GM23338 (cell line): ENCODE measurements around the gene AKR1B1. TPM values are rescaled to one million over a fixed set of nuclear protein-coding genes. Genes with fewer than 3 reads are reported as not detected.

Experiments used
- ATAC-seq: fragments of 200-7000 bp; cut with Tn5 transposase; 3 replicates; pipeline ENCODE4 v1.9.1; 2020
- DNase-seq: peaks from one replicate; pipeline ENCODE4 v3.0.0-alpha.2; 2015; ENCODE audit warnings: low spot score
- H2AFZ ChIP-seq: fragments of 200-600 bp; sonication (generic); 2 replicates; pipeline ENCODE4 v1.8.0; 2016; ENCODE audit warnings: antibody characterized with exemption, mild to moderate bottlenecking, moderate library complexity
- H3F3A ChIP-seq: fragments of 200-600 bp; sonication (generic); replicated peaks from 2 replicates; pipeline ENCODE4 v1.8.0; 2017; ENCODE audit warnings: antibody characterized with exemption, mixed run types, low read depth
- H3K27ac ChIP-seq: fragments of 200-600 bp; sonication (generic); 2 replicates; pipeline ENCODE4 v1.6.1; 2016; ENCODE audit warnings: low read depth
- H3K27me3 ChIP-seq: fragments of 200-600 bp; sonication (generic); 2 replicates; pipeline ENCODE4 v1.8.0; 2016; ENCODE audit warnings: mild to moderate bottlenecking, mixed run types, moderate library complexity; ENCODE audit not compliant: insufficient read depth
- H3K36me3 ChIP-seq: fragments of 200-600 bp; sonication (generic); 2 replicates; pipeline ENCODE4 v1.8.0; 2016; ENCODE audit warnings: mild to moderate bottlenecking; ENCODE audit not compliant: insufficient read depth
- H3K4me1 ChIP-seq: fragments of 200-600 bp; sonication (generic); 2 replicates; pipeline ENCODE4 v1.8.0; 2016; ENCODE audit warnings: mild to moderate bottlenecking, moderate library complexity; ENCODE audit not compliant: insufficient read depth
- H3K4me2 ChIP-seq: fragments of 200-600 bp; sonication (generic); 2 replicates; pipeline ENCODE4 v1.7.1; 2017; ENCODE audit warnings: mixed run types
- H3K4me3 ChIP-seq: fragments of 200-600 bp; sonication (generic); 2 replicates; pipeline ENCODE4 v1.6.1; 2016; ENCODE audit warnings: mixed run types
- H3K79me2 ChIP-seq: fragments of 200-600 bp; sonication (generic); replicated peaks from 2 replicates; pipeline ENCODE4 v1.8.0; 2017; ENCODE audit warnings: mild to moderate bottlenecking; ENCODE audit not compliant: insufficient read depth
- H3K9me2 ChIP-seq: fragments of 200-600 bp; sonication (generic); 2 replicates; pipeline ENCODE4 v1.8.0; 2017; ENCODE audit not compliant: insufficient read depth
- H4K20me1 ChIP-seq: fragments of 200-600 bp; sonication (generic); replicated peaks from 2 replicates; pipeline ENCODE4 v1.8.0; 2017; ENCODE audit warnings: mild to moderate bottlenecking; ENCODE audit not compliant: insufficient read depth
- H3K27ac Mint-ChIP-seq: 2 replicates; pipeline ENCODE4 v1.8.0; 2020; ENCODE audit warnings: inconsistent platforms, mild to moderate bottlenecking, moderate library complexity, mixed read lengths
- H3K27me3 Mint-ChIP-seq: 3 replicates; pipeline ENCODE4 v1.8.0; 2022; ENCODE audit warnings: low read depth, mild to moderate bottlenecking, moderate library complexity, mixed read lengths, inconsistent platforms; ENCODE audit not compliant: insufficient read depth, poor library complexity
- H3K36me3 Mint-ChIP-seq: 3 replicates; pipeline ENCODE4 v1.8.0; 2021; ENCODE audit warnings: low read depth, mild to moderate bottlenecking, inconsistent platforms, moderate library complexity, mixed read lengths
- H3K4me1 Mint-ChIP-seq: 3 replicates; pipeline ENCODE4 v1.8.0; 2020; ENCODE audit warnings: mild to moderate bottlenecking, inconsistent platforms, mixed read lengths
- H3K4me3 Mint-ChIP-seq: 3 replicates; pipeline ENCODE4 v1.8.0; 2021; ENCODE audit warnings: moderate library complexity, mild to moderate bottlenecking, inconsistent platforms, mixed read lengths
- H3K9me3 Mint-ChIP-seq: 3 replicates; pipeline ENCODE4 v1.8.0; 2020; ENCODE audit warnings: moderate library complexity, mild to moderate bottlenecking, inconsistent platforms, mixed read lengths
- CREB1 ChIP-seq: fragments of 250-450 bp; sonication (Bioruptor Pico); IDR thresholded peaks from 2 replicates; pipeline ENCODE4 v1.5.0; 2020; ENCODE audit warnings: low read depth, mild to moderate bottlenecking, moderate library complexity
- CTCF ChIP-seq, 2 experiments: fragments of 200-600 bp in 1 of 2; sonication (generic) in 1 of 2; conservative IDR thresholded peaks; 2 replicates each; pipeline versions ENCODE4 v1.5.1 to v1.6.1; 2016 to 2017; ENCODE audit warnings: antibody characterized with exemption in 2 of 2, low read depth in 2 of 2, mild to moderate bottlenecking in 2 of 2, moderate library complexity in 1 of 2
- ETS1 ChIP-seq: IDR thresholded peaks from 2 replicates; pipeline ENCODE4 v1.6.1; 2016; ENCODE audit warnings: antibody characterized with exemption
- EZH2 ChIP-seq: fragments of 200-600 bp; sonication (generic); IDR thresholded peaks from one replicate; pipeline ENCODE4 v1.8.0; 2017; ENCODE audit warnings: antibody characterized with exemption, mild to moderate bottlenecking, low read depth; ENCODE audit not compliant: unreplicated experiment
- EZH2phosphoT487 ChIP-seq: fragments of 200-600 bp; sonication (generic); IDR thresholded peaks from one replicate; pipeline ENCODE4 v1.8.1; 2018; ENCODE audit warnings: antibody characterized with exemption; ENCODE audit not compliant: unreplicated experiment
- JUNB ChIP-seq: IDR thresholded peaks from one replicate; pipeline ENCODE4 v1.6.1; 2016; ENCODE audit warnings: antibody characterized with exemption; ENCODE audit not compliant: unreplicated experiment
- NANOG ChIP-seq: IDR thresholded peaks from 2 replicates; pipeline ENCODE4 v1.6.1; 2016; ENCODE audit warnings: antibody characterized with exemption, borderline replicate concordance
- POLR2AphosphoS5 ChIP-seq: IDR thresholded peaks from 2 replicates; pipeline ENCODE4 v1.6.1; 2016; ENCODE audit warnings: antibody characterized with exemption, low read depth
- REST ChIP-seq: IDR thresholded peaks from one replicate; pipeline ENCODE4 v1.6.1; 2018; ENCODE audit warnings: antibody characterized with exemption; ENCODE audit not compliant: unreplicated experiment
- STAT1 ChIP-seq: IDR thresholded peaks from one replicate; pipeline ENCODE4 v1.6.1; 2016; ENCODE audit warnings: antibody characterized with exemption; ENCODE audit not compliant: unreplicated experiment
- ZNF114 ChIP-seq: fragments of 250-450 bp; sonication (Bioruptor Pico); IDR thresholded peaks from 2 replicates; pipeline ENCODE4 v1.5.0; 2020; ENCODE audit warnings: mild to moderate bottlenecking, moderate library complexity
- ZNF331 ChIP-seq: fragments of 250-450 bp; sonication (Bioruptor Pico); IDR thresholded peaks from 2 replicates; pipeline ENCODE4 v1.5.0; 2020; ENCODE audit warnings: low read depth, mild to moderate bottlenecking, moderate library complexity
- polyA plus RNA-seq: library from polyadenylated mRNA; unstranded; fragments of >200 nt; fragmentation: Nextera tagmentation; extraction: Ambion mirVana; gene quantifications from 2 replicates; pipeline ENCODE4 v1.2.1, GENCODE V29; 2016
- total RNA-seq: library from RNA; depleted of rRNA; stranded (reverse); fragments of >200 nt; shearing (Covaris generic); gene quantifications from 2 replicates; pipeline ENCODE4 v1.2.3, GENCODE V29; 2014

AKR1B1 gene
- total and polyA plus RNA-seq, 2 experiments from 2014 or later = 132 to 154 TPM

GRCh38 chr7:134428942-134429341 lies 30.0 kb downstream of the AKR1B1 start:
- no peaks in the 10 kb centered on the region; the same call in 2 of the 3 replicates for H3K9me3 Mint-ChIP-seq
- Histone ChIP-seq H3K36me3 (no peaks in the 10 kb centered on the region), H3K4me2 (no peak overlapping the region), H2AFZ (no peak overlapping the region), H3K4me1 (peaks cover 5% of the 10 kb centered on the region; the same call in 1 of the 2 replicates), H3K79me2 (no peaks in the 10 kb centered on the region), H4K20me1 (no peaks in the 10 kb centered on the region), H3K27ac (no peak overlapping the region), H3K27me3 (no peaks in the 10 kb centered on the region), H3F3A (no peaks in the 10 kb centered on the region), H3K4me3 (no peak overlapping the region), H3K9me2 (peaks cover 8% of the 10 kb centered on the region; the same call in 1 of the 2 replicates)
- DNase-seq (no peak), ATAC-seq (no peak)
- H3K36me3 Mint-ChIP-seq = no peaks in the 10 kb centered on the region
- H3K27ac Mint-ChIP-seq = no peak overlapping the region
- H3K27me3 Mint-ChIP-seq = peaks cover 1% of the 10 kb centered on the region
- H3K4me3 Mint-ChIP-seq = no peak overlapping the region
- H3K4me1 Mint-ChIP-seq = peaks cover 6% of the 10 kb centered on the region
- TF ChIP-seq EZH2phosphoT487 = no peak
- no peak for TF ChIP-seq ETS1
- TF ChIP-seq JUNB = no peak

- H4K20me1 ChIP-seq = no peaks in the 10 kb centered on the region
- Mint-ChIP-seq H3K4me1 (peaks cover 6% of the 10 kb centered on the region), H3K4me3 (no peak overlapping the region), H3K27ac (no peak overlapping the region), H3K9me3 (no peaks in the 10 kb centered on the region; the same call in 2 of the 3 replicates), H3K27me3 (peaks cover 3% of the 10 kb centered on the region), H3K36me3 (no peaks in the 10 kb centered on the region)
- no peaks in the 10 kb centered on the region for H3K36me3 ChIP-seq
- no peak for ATAC-seq
- H3K4me3 ChIP-seq = no peak overlapping the region
- peaks cover 5% of the 10 kb centered on the region; the same call in 1 of the 2 replicates for H3K4me1 ChIP-seq
- no peak overlapping the region for H3K4me2 ChIP-seq
- no peaks in the 10 kb centered on the region for H3K27me3 ChIP-seq
- no peaks in the 10 kb centered on the region for H3F3A ChIP-seq
- no peak for DNase-seq
- no peak overlapping the region for H2AFZ ChIP-seq
- H3K9me2 ChIP-seq = peaks cover 8% of the 10 kb centered on the region; the same call in 1 of the 2 replicates
- H3K27ac ChIP-seq = no peak overlapping the region
- no peaks in the 10 kb centered on the region for H3K79me2 ChIP-seq
- TF ChIP-seq EZH2 = no peak
- TF ChIP-seq CTCF (conservative IDR thresholded peaks at IDR 0.05; ENCODE audit: low read depth in 2 of 2) = no peak
- TF ChIP-seq STAT1 = no peak
- TF ChIP-seq ZNF331 (CRISPR knock-in tag) = no peak
- no peak for TF ChIP-seq ETS1
- TF ChIP-seq EZH2phosphoT487 = no peak
- TF ChIP-seq NANOG = no peak
- no peak for TF ChIP-seq ZNF114 (CRISPR knock-in tag)
- no peak for TF ChIP-seq REST
- TF ChIP-seq JUNB = no peak
- no peak for TF ChIP-seq POLR2AphosphoS5
- no peak for TF ChIP-seq CREB1 (CRISPR knock-in tag)
Observed at GRCh38 chr7:134427896-134428295, 31.0 kb downstream of the AKR1B1 start.
